ENCODE data around the gene CCDC187.
"Not testable (repeated sequence)": the region's sequence is repeated elsewhere in the genome, so short reads cannot be mapped to it uniquely, and the experiment has no call there.

DNA sequence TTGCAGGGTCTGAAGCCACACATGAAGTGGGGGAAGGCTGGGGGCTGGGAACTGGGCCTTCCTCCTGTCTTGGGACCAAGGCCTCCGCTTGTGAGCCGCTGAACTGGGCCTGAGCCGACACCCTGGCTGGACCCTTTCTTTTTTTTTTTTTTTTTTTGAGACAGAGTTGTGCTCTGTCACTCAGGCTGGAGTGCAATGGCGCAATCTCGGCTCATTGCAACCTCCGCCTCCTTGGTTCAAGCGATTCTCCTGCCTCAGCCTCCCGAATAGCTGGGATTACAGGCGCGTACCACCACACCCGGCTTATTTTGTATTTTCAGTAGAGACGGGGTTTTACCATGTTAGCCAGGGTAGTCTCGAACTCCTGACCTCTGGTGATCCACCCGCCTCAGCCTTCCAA, 15.3 kb upstream of the CCDC187 start:
- not testable (repeated sequence) for TF ChIP-seq POLR2A (IDR thresholded peaks at IDR 0.05; ENCODE audit: low read depth, low read length); POLR2AphosphoS5 (IDR thresholded peaks at IDR 0.05; ENCODE audit: low read depth, low read length); TAF1 (IDR thresholded peaks at IDR 0.05; ENCODE audit: borderline replicate concordance, low read depth, low read length)

Measured in GM12892 (cell line).